H1 (cell line): ENCODE results near the gene CACNA2D3. TPM values are rescaled to one million over a fixed set of nuclear protein-coding genes. Genes with fewer than 3 reads are reported as not detected.

Source experiments
- CTCF ChIA-PET: fragments of 300-600 bp; sonication (Branson Sonifier 250); formaldehyde crosslinking; loops from one replicate; lab custom pipeline; 2021; ENCODE audit not compliant: partially characterized antibody; lab: Charles Lee
- POLR2A ChIA-PET: fragments of 300-600 bp; sonication (Branson Sonifier 250); formaldehyde crosslinking; loops from one replicate; lab custom pipeline; 2021; ENCODE audit warnings: inconsistent platforms; ENCODE audit not compliant: partially characterized antibody; lab: Charles Lee
- DNase-seq, 2 experiments: peaks; one replicate each; pipeline versions ENCODE4 v3.0.0 to v3.0.0-alpha.2; 2010 to 2022; ENCODE audit warnings: low spot score in 2 of 2, low read depth in 1 of 2, mixed read lengths in 1 of 2
- FAIRE-seq: peaks from 2 replicates; lab custom pipeline; 2011; peaks lifted over from hg19 to GRCh38; lab: Jason Lieb, UNC
- H2AFZ ChIP-seq: 2 replicates; pipeline ENCODE4 v1.8.1; 2012; ENCODE audit warnings: low read length, inconsistent platforms
- H2AK5ac ChIP-seq: 2 replicates; pipeline ENCODE4 v1.6.1; 2013; ENCODE audit warnings: low read depth, low read length
- H2BK120ac ChIP-seq: replicated peaks from 2 replicates; pipeline ENCODE3; 2013; ENCODE audit warnings: low read depth, low read length, inconsistent platforms
- H2BK12ac ChIP-seq: 2 replicates; pipeline ENCODE4 v1.6.1; 2013; ENCODE audit warnings: low read depth, low read length
- H2BK15ac ChIP-seq: 2 replicates; pipeline ENCODE4 v1.6.1; 2013; ENCODE audit warnings: low read length
- H2BK20ac ChIP-seq: 2 replicates; pipeline ENCODE4 v1.6.1; 2013; ENCODE audit warnings: low read length
- H2BK5ac ChIP-seq: 2 replicates; pipeline ENCODE4 v1.6.1; 2013; ENCODE audit warnings: low read depth, low read length
- H3K14ac ChIP-seq: 2 replicates; pipeline ENCODE4 v1.6.1; 2013; ENCODE audit warnings: inconsistent platforms; ENCODE audit not compliant: insufficient read length
- H3K18ac ChIP-seq: 2 replicates; pipeline ENCODE4 v1.6.1; 2013; ENCODE audit warnings: low read length; ENCODE audit errors: extremely low read depth
- H3K23ac ChIP-seq: 2 replicates; pipeline ENCODE4 v1.6.1; 2013; ENCODE audit warnings: inconsistent platforms; ENCODE audit not compliant: insufficient read length
- H3K23me2 ChIP-seq: 2 replicates; pipeline ENCODE4 v1.6.1; 2013; ENCODE audit warnings: low read depth, low read length
- H3K27ac ChIP-seq: 2 replicates; pipeline ENCODE4 v1.6.1; 2011; ENCODE audit warnings: low read depth, low read length, inconsistent platforms
- H3K27me3 ChIP-seq, 4 experiments: replicated peaks in 1 of 4; 1 replicate in 1 of 4; 2 replicates in 3 of 4; pipeline versions ENCODE4 v1.6.1 to v1.8.1; 2011 to 2013; ENCODE audit warnings: low read length in 3 of 4, mild to moderate bottlenecking in 3 of 4, inconsistent platforms in 2 of 4, mixed read lengths in 2 of 4, moderate library complexity in 1 of 4; ENCODE audit not compliant: control insufficient read depth in 3 of 4, insufficient read depth in 3 of 4; ENCODE audit errors: extremely low read depth in 1 of 4
- H3K36me3 ChIP-seq, 4 experiments: 2 replicates each; pipeline versions ENCODE4 v1.6.1 to v1.8.1; 2011 to 2013; ENCODE audit warnings: mild to moderate bottlenecking in 4 of 4, low read length in 3 of 4, moderate library complexity in 2 of 4, control low read depth in 1 of 4, inconsistent platforms in 1 of 4; ENCODE audit not compliant: insufficient read depth in 4 of 4, control insufficient read depth in 2 of 4
- H3K4ac ChIP-seq: replicated peaks from 2 replicates; pipeline ENCODE3; 2013; ENCODE audit warnings: low read length, low read depth, mixed read lengths, inconsistent platforms; ENCODE audit not compliant: insufficient read length
- H3K4me1 ChIP-seq, 4 experiments: replicated peaks in 1 of 4; 1 replicate in 1 of 4; 2 replicates in 3 of 4; pipeline versions ENCODE4 v1.6.1 to v1.8.1; 2011 to 2013; ENCODE audit warnings: low read length in 3 of 4, inconsistent platforms in 2 of 4, mixed read lengths in 1 of 4; ENCODE audit not compliant: insufficient read depth in 4 of 4, control insufficient read depth in 3 of 4
- H3K4me2 ChIP-seq, 2 experiments: 2 replicates each; pipeline versions ENCODE4 v1.6.1 to v1.8.1; 2011 to 2013; ENCODE audit warnings: low read depth in 2 of 2, low read length in 2 of 2, control low read depth in 1 of 2, inconsistent platforms in 1 of 2, mild to moderate bottlenecking in 1 of 2; ENCODE audit not compliant: insufficient read depth in 1 of 2
- H3K4me3 ChIP-seq, 4 experiments: fragments of 200-600, 300-600 bp in 1 of 4; sonication (generic), shearing (Covaris generic), sonication (Bioruptor Twin) in 1 of 4; 2 replicates each; pipeline versions ENCODE4 v1.5.1 to v1.8.1; 2011 to 2016; ENCODE audit warnings: low read length in 4 of 4, low read depth in 3 of 4, control low read depth in 2 of 4, inconsistent platforms in 2 of 4, mild to moderate bottlenecking in 2 of 4, mixed read lengths in 1 of 4, moderate library complexity in 1 of 4; ENCODE audit not compliant: insufficient read depth in 2 of 4; ENCODE audit errors: extremely low read depth in 1 of 4
- H3K56ac ChIP-seq: replicated peaks from 2 replicates; pipeline ENCODE3; 2013; ENCODE audit warnings: low read depth, mild to moderate bottlenecking, mixed read lengths, low read length, inconsistent platforms; ENCODE audit not compliant: insufficient read length
- H3K79me1 ChIP-seq: 2 replicates; pipeline ENCODE4 v1.6.1; 2013; ENCODE audit warnings: low read depth, low read length, control low read depth
- H3K79me2 ChIP-seq, 2 experiments: 2 replicates each; pipeline versions ENCODE4 v1.6.1 to v1.8.1; 2012 to 2013; ENCODE audit warnings: low read length in 2 of 2, mild to moderate bottlenecking in 2 of 2, inconsistent platforms in 1 of 2; ENCODE audit not compliant: insufficient read depth in 2 of 2, control insufficient read depth in 1 of 2
- H3K9ac ChIP-seq, 4 experiments: replicated peaks in 1 of 4; 1 replicate in 1 of 4; 2 replicates in 3 of 4; pipeline versions ENCODE4 v1.6.1 to v1.8.1; 2011 to 2013; ENCODE audit warnings: low read depth in 3 of 4, low read length in 3 of 4, control low read depth in 2 of 4, mild to moderate bottlenecking in 2 of 4, moderate library complexity in 2 of 4, inconsistent platforms in 1 of 4; ENCODE audit errors: extremely low read depth in 1 of 4
- H3K9me3 ChIP-seq, 2 experiments: 2 replicates each; pipeline versions ENCODE4 v1.6.1 to v1.8.1; 2012 to 2013; ENCODE audit warnings: mild to moderate bottlenecking in 2 of 2, moderate library complexity in 2 of 2, control low read depth in 1 of 2, inconsistent platforms in 1 of 2, low read depth in 1 of 2, low read length in 1 of 2, mixed read lengths in 1 of 2; ENCODE audit not compliant: insufficient read depth in 2 of 2
- H4K20me1 ChIP-seq, 2 experiments: replicated peaks in 1 of 2; 2 replicates each; pipeline versions ENCODE3 to v1.8.1; 2011 to 2013; ENCODE audit warnings: inconsistent platforms in 2 of 2, low read length in 2 of 2, mild to moderate bottlenecking in 1 of 2; ENCODE audit not compliant: insufficient read depth in 2 of 2, control insufficient read depth in 1 of 2
- H4K5ac ChIP-seq: 2 replicates; pipeline ENCODE4 v1.6.1; 2013; ENCODE audit warnings: low read length, low read depth, mixed read lengths, inconsistent platforms; ENCODE audit not compliant: insufficient read length
- H4K8ac ChIP-seq: 2 replicates; pipeline ENCODE4 v1.8.0; 2013; ENCODE audit warnings: mild to moderate bottlenecking, moderate library complexity, low read length, inconsistent platforms; ENCODE audit not compliant: insufficient read depth; ENCODE audit errors: extremely low read depth
- H4K91ac ChIP-seq: replicated peaks from 2 replicates; pipeline ENCODE3; 2013; ENCODE audit warnings: low read length, mixed read lengths, inconsistent platforms; ENCODE audit not compliant: insufficient read length
- ASH2L ChIP-seq: fragments of 200-600, 300-600 bp; sonication (generic); IDR thresholded peaks from one replicate; pipeline ENCODE4 v1.7.1; 2017; ENCODE audit warnings: low read length
- BCL11A ChIP-seq, 2 experiments: IDR thresholded peaks; one replicate each; pipeline ENCODE4 v1.6.1; 2011; ENCODE audit warnings: low read depth in 2 of 2, low read length in 2 of 2, mild to moderate bottlenecking in 2 of 2
- CEBPB ChIP-seq: IDR thresholded peaks from 2 replicates; pipeline ENCODE4 v1.6.1; 2012; ENCODE audit warnings: low read depth, low read length
- CTBP2 ChIP-seq: IDR thresholded peaks from 2 replicates; pipeline ENCODE4 v1.7.0; 2011; ENCODE audit warnings: borderline replicate concordance, mild to moderate bottlenecking, moderate library complexity, mixed read lengths, low read length; ENCODE audit not compliant: insufficient read depth, insufficient read length
- EP300 ChIP-seq, 2 experiments: IDR thresholded peaks; 1 replicate in 1 of 2; 2 replicates in 1 of 2; pipeline ENCODE4 v1.6.1; 2011 to 2012; ENCODE audit warnings: low read depth in 2 of 2, low read length in 2 of 2, mild to moderate bottlenecking in 2 of 2, borderline replicate concordance in 1 of 2, inconsistent platforms in 1 of 2, moderate library complexity in 1 of 2
- EZH2 ChIP-seq: fragments of 200-600 bp; sonication (generic); IDR thresholded peaks from 2 replicates; pipeline ENCODE4 v1.7.1; 2012; ENCODE audit warnings: low read depth, mild to moderate bottlenecking, moderate library complexity, low read length, inconsistent platforms; ENCODE audit not compliant: severe bottlenecking
- GTF2F1 ChIP-seq: IDR thresholded peaks from 2 replicates; pipeline ENCODE4 v1.6.1; 2012; ENCODE audit warnings: low read depth, low read length, improper control_type of control experiment, borderline replicate concordance
- KDM5A ChIP-seq: fragments of 200-600 bp; IDR thresholded peaks from 2 replicates; pipeline ENCODE4 v1.7.1; 2012; ENCODE audit warnings: mild to moderate bottlenecking, low read length, inconsistent platforms, mixed read lengths
- POLR2AphosphoS5 ChIP-seq: IDR thresholded peaks from 2 replicates; pipeline ENCODE4 v1.6.1; 2011; ENCODE audit warnings: low read depth, low read length
- RFX5 ChIP-seq: IDR thresholded peaks from 2 replicates; pipeline ENCODE4 v1.6.1; 2011; ENCODE audit warnings: low read depth, low read length, improper control_type of control experiment, borderline replicate concordance
- SP4 ChIP-seq: IDR thresholded peaks from 2 replicates; pipeline ENCODE4 v1.6.1; 2012; ENCODE audit warnings: low read length, inconsistent platforms
- TAF7 ChIP-seq: optimal IDR thresholded peaks from 2 replicates; pipeline ENCODE3; 2011; ENCODE audit warnings: low read depth, mild to moderate bottlenecking, inconsistent platforms, low read length, moderate library complexity, borderline replicate concordance
- WGBS, 2 experiments: shearing (Covaris generic) in 1 of 2; methylation state at CpG; one replicate each; pipeline versions ENCODE4 v1.1.6 to v1.1.7; 2013 to 2015; ENCODE audit warnings: low lambda C conversion rate in 2 of 2, mixed read lengths in 2 of 2, inconsistent platforms in 1 of 2, low coverage in 1 of 2, missing lambda C conversion rate in 1 of 2; ENCODE audit not compliant: insufficient replicate concordance in 2 of 2, insufficient coverage in 1 of 2, insufficient read length in 1 of 2; ENCODE audit errors: extremely low coverage in 1 of 2, missing lambda C conversion rate in 1 of 2; 5-methylcytosine and 5-hydroxymethylcytosine counted together
- polyA plus RNA-seq, 7 experiments: library from polyadenylated mRNA; depleted of rRNA in 3 of 7; stranded (reverse) in 5 of 7; unstranded in 2 of 7; fragments of >200 nt in 5 of 7; fragments of 200-250 nt in 2 of 7; gene quantifications; 1 replicate in 5 of 7; 2 replicates in 1 of 7; 4 replicates in 1 of 7; pipeline versions ENCODE4 v1.2.1 to v1.2.3, GENCODE V29; 2011 to 2013; ENCODE audit warnings: missing spikeins in 2 of 7, mixed read lengths in 2 of 7
- total RNA-seq: library from RNA; stranded (reverse); fragmentation: NEBNext Ultra II Directional; extraction: Animal tissue kit (Norgen Biotek cat#: 25700); gene quantifications from 2 replicates; pipeline ENCODE4 v1.2.1, GENCODE V29; 2021

CACNA2D3 gene
- total and polyA plus RNA-seq, 2 of the 8 experiments (the other 6 are each of a cell fraction or from before 2014, with no cell fraction given), result 1.5 to 1.8 TPM

GRCh38 chr3:54261141-54261540 lies 138.8 kb downstream of the CACNA2D3 start:
- POLR2A ChIA-PET, result no interaction called here
- Histone ChIP-seq H3K9ac (no peak overlapping the region), H2BK15ac (no peak overlapping the region), H2BK20ac (no peak overlapping the region), H4K91ac (no peak overlapping the region), H2BK12ac (no peak overlapping the region), H2BK120ac (no peak overlapping the region), H3K9me3 (no peaks in the 10 kb centered on the region), H3K14ac (no peak overlapping the region)
- CTCF ChIA-PET, result interaction anchor here (1.1 kb wide), 1 partner anchor 115 kb away, joined by 3 read pairs; no protein-coding TSS in a partner anchor
- TF ChIP-seq CEBPB (no peak), EP300 (IDR thresholded peaks at IDR 0.05; ENCODE audit: borderline replicate concordance in 1 of 2, low read depth in 2 of 2, low read length in 2 of 2) (no peak), BCL11A (IDR thresholded peaks at IDR 0.05; ENCODE audit: low read depth in 2 of 2, low read length in 2 of 2) (no peak), CTBP2 (no peak), TAF7 (no peak), ASH2L (no peak), RFX5 (no peak), GTF2F1 (no peak), SP4 (no peak), EZH2 (no peak), POLR2AphosphoS5 (no peak), KDM5A (no peak)
- TF ChIP-seq, all 59 proteins: peak for 0
- Histone ChIP-seq H3K79me2 (no peaks in the 10 kb centered on the region), H3K27me3 (no peaks in the 10 kb centered on the region), H3K23me2 (no peaks in the 10 kb centered on the region), H3K56ac (no peak overlapping the region), H2AK5ac (no peak overlapping the region), H3K4me2 (no peak overlapping the region), H4K8ac (no peak overlapping the region), H2AFZ (no peak overlapping the region), H4K5ac (no peak overlapping the region), H3K4me3 (no peak overlapping the region), H3K4me1 (no peaks in the 10 kb centered on the region), H3K18ac (no peak overlapping the region), H2BK5ac (no peak overlapping the region), H3K4ac (no peak overlapping the region), H3K36me3 (no peaks in the 10 kb centered on the region), H3K27ac (no peak overlapping the region), H3K23ac (no peak overlapping the region), H4K20me1 (no peaks in the 10 kb centered on the region), H3K79me1 (no peaks in the 10 kb centered on the region)
- 96% methylated on average over 3 of the region's 3 CpGs; no CpG with 5 or more reads in 1 of the 2 experiments for WGBS, 2 experiments
- FAIRE-seq (no peak), DNase-seq (no peak)
